H1 (cell line): ENCODE measurements around the gene IL10. TPM values are rescaled to one million over a fixed set of nuclear protein-coding genes. Genes with fewer than 3 reads are reported as not detected.

ENCODE experiments used
- CTCF ChIA-PET: fragments of 300-600 bp; sonication (Branson Sonifier 250); formaldehyde crosslinking; loops from one replicate; lab custom pipeline; 2021; ENCODE audit not compliant: partially characterized antibody; lab: Charles Lee
- POLR2A ChIA-PET: fragments of 300-600 bp; sonication (Branson Sonifier 250); formaldehyde crosslinking; loops from one replicate; lab custom pipeline; 2021; ENCODE audit warnings: inconsistent platforms; ENCODE audit not compliant: partially characterized antibody; lab: Charles Lee
- DNase-seq, 2 experiments: peaks; one replicate each; pipeline versions ENCODE4 v3.0.0 to v3.0.0-alpha.2; 2010 to 2022; ENCODE audit warnings: low spot score in 2 of 2, low read depth in 1 of 2, mixed read lengths in 1 of 2
- FAIRE-seq: peaks from 2 replicates; lab custom pipeline; 2011; peaks lifted over from hg19 to GRCh38; lab: Jason Lieb, UNC
- H2AFZ ChIP-seq: 2 replicates; pipeline ENCODE4 v1.8.1; 2012; ENCODE audit warnings: low read length, inconsistent platforms
- H2AK5ac ChIP-seq: 2 replicates; pipeline ENCODE4 v1.6.1; 2013; ENCODE audit warnings: low read depth, low read length
- H2BK120ac ChIP-seq: replicated peaks from 2 replicates; pipeline ENCODE3; 2013; ENCODE audit warnings: low read depth, low read length, inconsistent platforms
- H2BK12ac ChIP-seq: 2 replicates; pipeline ENCODE4 v1.6.1; 2013; ENCODE audit warnings: low read depth, low read length
- H2BK15ac ChIP-seq: 2 replicates; pipeline ENCODE4 v1.6.1; 2013; ENCODE audit warnings: low read length
- H2BK20ac ChIP-seq: 2 replicates; pipeline ENCODE4 v1.6.1; 2013; ENCODE audit warnings: low read length
- H2BK5ac ChIP-seq: 2 replicates; pipeline ENCODE4 v1.6.1; 2013; ENCODE audit warnings: low read depth, low read length
- H3K14ac ChIP-seq: 2 replicates; pipeline ENCODE4 v1.6.1; 2013; ENCODE audit warnings: inconsistent platforms; ENCODE audit not compliant: insufficient read length
- H3K18ac ChIP-seq: 2 replicates; pipeline ENCODE4 v1.6.1; 2013; ENCODE audit warnings: low read length; ENCODE audit errors: extremely low read depth
- H3K23ac ChIP-seq: 2 replicates; pipeline ENCODE4 v1.6.1; 2013; ENCODE audit warnings: inconsistent platforms; ENCODE audit not compliant: insufficient read length
- H3K23me2 ChIP-seq: 2 replicates; pipeline ENCODE4 v1.6.1; 2013; ENCODE audit warnings: low read depth, low read length
- H3K27ac ChIP-seq: 2 replicates; pipeline ENCODE4 v1.6.1; 2011; ENCODE audit warnings: low read depth, low read length, inconsistent platforms
- H3K27me3 ChIP-seq, 4 experiments: replicated peaks in 1 of 4; 1 replicate in 1 of 4; 2 replicates in 3 of 4; pipeline versions ENCODE4 v1.6.1 to v1.8.1; 2011 to 2013; ENCODE audit warnings: low read length in 3 of 4, mild to moderate bottlenecking in 3 of 4, inconsistent platforms in 2 of 4, mixed read lengths in 2 of 4, moderate library complexity in 1 of 4; ENCODE audit not compliant: control insufficient read depth in 3 of 4, insufficient read depth in 3 of 4; ENCODE audit errors: extremely low read depth in 1 of 4
- H3K36me3 ChIP-seq, 4 experiments: 2 replicates each; pipeline versions ENCODE4 v1.6.1 to v1.8.1; 2011 to 2013; ENCODE audit warnings: mild to moderate bottlenecking in 4 of 4, low read length in 3 of 4, moderate library complexity in 2 of 4, control low read depth in 1 of 4, inconsistent platforms in 1 of 4; ENCODE audit not compliant: insufficient read depth in 4 of 4, control insufficient read depth in 2 of 4
- H3K4ac ChIP-seq: replicated peaks from 2 replicates; pipeline ENCODE3; 2013; ENCODE audit warnings: low read length, low read depth, mixed read lengths, inconsistent platforms; ENCODE audit not compliant: insufficient read length
- H3K4me1 ChIP-seq, 4 experiments: replicated peaks in 1 of 4; 1 replicate in 1 of 4; 2 replicates in 3 of 4; pipeline versions ENCODE4 v1.6.1 to v1.8.1; 2011 to 2013; ENCODE audit warnings: low read length in 3 of 4, inconsistent platforms in 2 of 4, mixed read lengths in 1 of 4; ENCODE audit not compliant: insufficient read depth in 4 of 4, control insufficient read depth in 3 of 4
- H3K4me2 ChIP-seq, 2 experiments: 2 replicates each; pipeline versions ENCODE4 v1.6.1 to v1.8.1; 2011 to 2013; ENCODE audit warnings: low read depth in 2 of 2, low read length in 2 of 2, control low read depth in 1 of 2, inconsistent platforms in 1 of 2, mild to moderate bottlenecking in 1 of 2; ENCODE audit not compliant: insufficient read depth in 1 of 2
- H3K4me3 ChIP-seq, 4 experiments: fragments of 200-600, 300-600 bp in 1 of 4; sonication (generic), shearing (Covaris generic), sonication (Bioruptor Twin) in 1 of 4; 2 replicates each; pipeline versions ENCODE4 v1.5.1 to v1.8.1; 2011 to 2016; ENCODE audit warnings: low read length in 4 of 4, low read depth in 3 of 4, control low read depth in 2 of 4, inconsistent platforms in 2 of 4, mild to moderate bottlenecking in 2 of 4, mixed read lengths in 1 of 4, moderate library complexity in 1 of 4; ENCODE audit not compliant: insufficient read depth in 2 of 4; ENCODE audit errors: extremely low read depth in 1 of 4
- H3K56ac ChIP-seq: replicated peaks from 2 replicates; pipeline ENCODE3; 2013; ENCODE audit warnings: low read depth, mild to moderate bottlenecking, mixed read lengths, low read length, inconsistent platforms; ENCODE audit not compliant: insufficient read length
- H3K79me1 ChIP-seq: 2 replicates; pipeline ENCODE4 v1.6.1; 2013; ENCODE audit warnings: low read depth, low read length, control low read depth
- H3K79me2 ChIP-seq, 2 experiments: 2 replicates each; pipeline versions ENCODE4 v1.6.1 to v1.8.1; 2012 to 2013; ENCODE audit warnings: low read length in 2 of 2, mild to moderate bottlenecking in 2 of 2, inconsistent platforms in 1 of 2; ENCODE audit not compliant: insufficient read depth in 2 of 2, control insufficient read depth in 1 of 2
- H3K9ac ChIP-seq, 4 experiments: replicated peaks in 1 of 4; 1 replicate in 1 of 4; 2 replicates in 3 of 4; pipeline versions ENCODE4 v1.6.1 to v1.8.1; 2011 to 2013; ENCODE audit warnings: low read depth in 3 of 4, low read length in 3 of 4, control low read depth in 2 of 4, mild to moderate bottlenecking in 2 of 4, moderate library complexity in 2 of 4, inconsistent platforms in 1 of 4; ENCODE audit errors: extremely low read depth in 1 of 4
- H3K9me3 ChIP-seq, 2 experiments: 2 replicates each; pipeline versions ENCODE4 v1.6.1 to v1.8.1; 2012 to 2013; ENCODE audit warnings: mild to moderate bottlenecking in 2 of 2, moderate library complexity in 2 of 2, control low read depth in 1 of 2, inconsistent platforms in 1 of 2, low read depth in 1 of 2, low read length in 1 of 2, mixed read lengths in 1 of 2; ENCODE audit not compliant: insufficient read depth in 2 of 2
- H4K20me1 ChIP-seq, 2 experiments: replicated peaks in 1 of 2; 2 replicates each; pipeline versions ENCODE3 to v1.8.1; 2011 to 2013; ENCODE audit warnings: inconsistent platforms in 2 of 2, low read length in 2 of 2, mild to moderate bottlenecking in 1 of 2; ENCODE audit not compliant: insufficient read depth in 2 of 2, control insufficient read depth in 1 of 2
- H4K5ac ChIP-seq: 2 replicates; pipeline ENCODE4 v1.6.1; 2013; ENCODE audit warnings: low read length, low read depth, mixed read lengths, inconsistent platforms; ENCODE audit not compliant: insufficient read length
- H4K8ac ChIP-seq: 2 replicates; pipeline ENCODE4 v1.8.0; 2013; ENCODE audit warnings: mild to moderate bottlenecking, moderate library complexity, low read length, inconsistent platforms; ENCODE audit not compliant: insufficient read depth; ENCODE audit errors: extremely low read depth
- H4K91ac ChIP-seq: replicated peaks from 2 replicates; pipeline ENCODE3; 2013; ENCODE audit warnings: low read length, mixed read lengths, inconsistent platforms; ENCODE audit not compliant: insufficient read length
- BACH1 ChIP-seq: IDR thresholded peaks from 2 replicates; pipeline ENCODE4 v1.6.1; 2012; ENCODE audit warnings: low read length, improper control_type of control experiment
- BCL11A ChIP-seq, 2 experiments: IDR thresholded peaks; one replicate each; pipeline ENCODE4 v1.6.1; 2011; ENCODE audit warnings: low read depth in 2 of 2, low read length in 2 of 2, mild to moderate bottlenecking in 2 of 2
- BRCA1 ChIP-seq: IDR thresholded peaks from 2 replicates; pipeline ENCODE4 v1.6.1; 2012; ENCODE audit warnings: low read depth, low read length, improper control_type of control experiment
- CBX8 ChIP-seq: fragments of 300-800, 300-1000 bp; sonication (generic); IDR thresholded peaks from 2 replicates; pipeline ENCODE4 v1.7.1; 2016; ENCODE audit warnings: low read depth, low read length, borderline replicate concordance
- EZH2 ChIP-seq: fragments of 200-600 bp; sonication (generic); IDR thresholded peaks from 2 replicates; pipeline ENCODE4 v1.7.1; 2012; ENCODE audit warnings: low read depth, mild to moderate bottlenecking, moderate library complexity, low read length, inconsistent platforms; ENCODE audit not compliant: severe bottlenecking
- HDAC6 ChIP-seq: IDR thresholded peaks from one replicate; pipeline ENCODE4 v1.7.1; 2012; ENCODE audit warnings: low read depth, mild to moderate bottlenecking, inconsistent platforms, low read length, moderate library complexity
- JUND ChIP-seq: IDR thresholded peaks from 2 replicates; pipeline ENCODE4 v1.6.1; 2011; ENCODE audit warnings: mild to moderate bottlenecking, improper control_type of control experiment, low read length
- KDM5A ChIP-seq: fragments of 200-600 bp; IDR thresholded peaks from 2 replicates; pipeline ENCODE4 v1.7.1; 2012; ENCODE audit warnings: mild to moderate bottlenecking, low read length, inconsistent platforms, mixed read lengths
- MAX ChIP-seq: IDR thresholded peaks from 2 replicates; pipeline ENCODE4 v1.6.1; 2012; ENCODE audit warnings: inconsistent platforms
- NANOG ChIP-seq: IDR thresholded peaks from 2 replicates; pipeline ENCODE4 v1.6.1; 2011; ENCODE audit warnings: low read length, low read depth, mild to moderate bottlenecking, inconsistent platforms; ENCODE audit not compliant: insufficient read depth, poor library complexity, severe bottlenecking
- RNF2 ChIP-seq: fragments of 200-900, 300-1000 bp; sonication (generic); IDR thresholded peaks from 2 replicates; pipeline ENCODE4 v1.7.1; 2016; ENCODE audit warnings: borderline replicate concordance, low read depth, mild to moderate bottlenecking, antibody characterized with exemption, low read length; ENCODE audit not compliant: poor library complexity, severe bottlenecking; ENCODE audit errors: missing control alignments
- SIRT6 ChIP-seq: IDR thresholded peaks from one replicate; pipeline ENCODE4 v1.7.1; 2012; ENCODE audit warnings: low read length, inconsistent platforms
- SRF ChIP-seq: IDR thresholded peaks from 2 replicates; pipeline ENCODE4 v1.6.1; 2011; ENCODE audit warnings: mild to moderate bottlenecking, low read depth, low read length, moderate library complexity
- TAF7 ChIP-seq: optimal IDR thresholded peaks from 2 replicates; pipeline ENCODE3; 2011; ENCODE audit warnings: low read depth, mild to moderate bottlenecking, inconsistent platforms, low read length, moderate library complexity, borderline replicate concordance
- TEAD4 ChIP-seq: IDR thresholded peaks from 2 replicates; pipeline ENCODE4 v1.6.1; 2012; ENCODE audit warnings: low read depth, low read length, inconsistent platforms, mixed read lengths
- WGBS, 2 experiments: shearing (Covaris generic) in 1 of 2; methylation state at CpG; one replicate each; pipeline versions ENCODE4 v1.1.6 to v1.1.7; 2013 to 2015; ENCODE audit warnings: low lambda C conversion rate in 2 of 2, mixed read lengths in 2 of 2, inconsistent platforms in 1 of 2, low coverage in 1 of 2, missing lambda C conversion rate in 1 of 2; ENCODE audit not compliant: insufficient replicate concordance in 2 of 2, insufficient coverage in 1 of 2, insufficient read length in 1 of 2; ENCODE audit errors: extremely low coverage in 1 of 2, missing lambda C conversion rate in 1 of 2; 5-methylcytosine and 5-hydroxymethylcytosine counted together
- polyA plus RNA-seq, 7 experiments: library from polyadenylated mRNA; depleted of rRNA in 3 of 7; stranded (reverse) in 5 of 7; unstranded in 2 of 7; fragments of >200 nt in 5 of 7; fragments of 200-250 nt in 2 of 7; gene quantifications; 1 replicate in 5 of 7; 2 replicates in 1 of 7; 4 replicates in 1 of 7; pipeline versions ENCODE4 v1.2.1 to v1.2.3, GENCODE V29; 2011 to 2013; ENCODE audit warnings: missing spikeins in 2 of 7, mixed read lengths in 2 of 7
- total RNA-seq: library from RNA; stranded (reverse); fragmentation: NEBNext Ultra II Directional; extraction: Animal tissue kit (Norgen Biotek cat#: 25700); gene quantifications from 2 replicates; pipeline ENCODE4 v1.2.1, GENCODE V29; 2021

Gene IL10
- total and polyA plus RNA-seq, 2 of the 8 experiments (the other 6 are each of a cell fraction or from before 2014, with no cell fraction given), result not detected

DNA sequence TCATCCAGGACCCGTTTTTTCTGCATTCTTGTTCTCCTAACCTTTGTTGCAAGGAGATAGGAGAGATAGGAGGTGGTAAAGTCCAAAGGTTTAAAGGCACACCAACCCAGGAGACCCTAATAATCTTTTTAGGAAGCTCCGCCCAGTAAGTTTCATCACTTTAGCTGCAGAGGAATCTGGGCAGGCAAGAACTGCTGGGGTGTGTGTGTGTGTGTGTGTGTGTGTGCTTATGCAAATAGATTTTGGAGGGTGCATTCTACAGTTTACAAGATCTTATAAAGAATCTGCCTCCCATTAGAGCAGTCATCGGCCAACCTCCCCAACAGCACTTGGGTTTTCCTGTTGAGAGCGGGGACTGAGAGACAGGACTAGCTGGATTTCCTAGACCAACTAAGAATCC is 3.9 kb upstream of the IL10 start:
- Histone ChIP-seq H3K4ac (no peak overlapping the region), H3K27me3 (no peaks in the 10 kb centered on the region), H3K9me3 (no peaks in the 10 kb centered on the region), H3K4me3 (no peak overlapping the region), H3K14ac (no peak overlapping the region), H4K8ac (no peak overlapping the region), H2AK5ac (no peak overlapping the region), H3K79me1 (no peaks in the 10 kb centered on the region), H3K36me3 (no peaks in the 10 kb centered on the region), H2AFZ (peak overlapping the region; percentile 76; the same call in 1 of the 2 replicates), H3K4me2 (no peak overlapping the region), H2BK15ac (no peak overlapping the region), H3K4me1 (no peaks in the 10 kb centered on the region), H2BK20ac (no peak overlapping the region), H2BK120ac (no peak overlapping the region), H2BK5ac (no peak overlapping the region), H3K56ac (no peak overlapping the region), H3K79me2 (no peaks in the 10 kb centered on the region), H4K20me1 (no peaks in the 10 kb centered on the region), H2BK12ac (no peak overlapping the region), H3K27ac (no peak overlapping the region), H3K23me2 (no peaks in the 10 kb centered on the region; the same call in 1 of the 2 replicates), H3K18ac (no peak overlapping the region), H4K91ac (no peak overlapping the region), H3K23ac (no peak overlapping the region), H4K5ac (no peak overlapping the region), H3K9ac (no peak overlapping the region)
- POLR2A ChIA-PET, result no interaction called here
- no peak for DNase-seq
- 83% methylated on average over 4 of the region's 4 CpGs; no CpG with 5 or more reads in 1 of the 2 experiments for WGBS, 2 experiments
- CTCF ChIA-PET, result interaction anchor here (0.6 to 5.7 kb wide), 13 partner anchors 9 to 299 kb away, joined by 3 to 22 read pairs (median 5); partner anchors contain the start of gene IL20
- no peak for FAIRE-seq
- TF ChIP-seq BACH1, result no peak
- TF ChIP-seq CBX8, result no peak
- no peak for TF ChIP-seq BCL11A (IDR thresholded peaks at IDR 0.05; ENCODE audit: low read depth in 2 of 2, low read length in 2 of 2)
- no peak for TF ChIP-seq NANOG
- TF ChIP-seq JUND, result no peak
- no peak for TF ChIP-seq TEAD4
- no peak for TF ChIP-seq SRF
- no peak for TF ChIP-seq KDM5A
- no peak for TF ChIP-seq MAX
- no peak for TF ChIP-seq HDAC6
- no peak for TF ChIP-seq SIRT6
- no peak for TF ChIP-seq BRCA1
- TF ChIP-seq TAF7, result no peak
- TF ChIP-seq EZH2, result no peak
- TF ChIP-seq RNF2, result no peak
